SK-N-SH treated with all-trans-retinoic acid at 6 μM for 48 hours (cell line): ENCODE results near the gene UNC5C.

Source experiments
- ATAC-seq: fragments of 200-7000 bp; cut with Tn5 transposase; 3 replicates; pipeline ENCODE4 v1.9.1; 2020; ENCODE audit warnings: mild to moderate bottlenecking, moderate library complexity
- ARNTL ChIP-seq: fragments of 450-650 bp; formaldehyde crosslinking; IDR thresholded peaks from 2 replicates; pipeline ENCODE4 v1.5.0; 2020; ENCODE audit warnings: low read depth, mild to moderate bottlenecking, moderate library complexity, borderline replicate concordance
- BACH2 ChIP-seq: fragments of 250-450 bp; sonication (Bioruptor Pico); IDR thresholded peaks from 2 replicates; pipeline ENCODE4 v1.9.0; 2021; ENCODE audit warnings: mild to moderate bottlenecking, borderline replicate concordance
- CSDC2 ChIP-seq: fragments of 250-450 bp; sonication (Bioruptor Pico); IDR thresholded peaks from 2 replicates; pipeline ENCODE4 v1.5.0; 2020; ENCODE audit warnings: mild to moderate bottlenecking, moderate library complexity
- ESRRG ChIP-seq: fragments of 250-450 bp; sonication (Bioruptor Pico); IDR thresholded peaks from 2 replicates; pipeline ENCODE4 v1.6.1; 2021; ENCODE audit warnings: mild to moderate bottlenecking
- GLIS3 ChIP-seq: fragments of 250-450 bp; sonication (Bioruptor Pico); IDR thresholded peaks from 2 replicates; pipeline ENCODE4 v1.5.0; 2020; ENCODE audit warnings: mild to moderate bottlenecking, moderate library complexity
- ISL1 ChIP-seq: fragments of 250-450 bp; sonication (Bioruptor Pico); IDR thresholded peaks from 2 replicates; pipeline ENCODE4 v2.1.2; 2022; ENCODE audit warnings: mild to moderate bottlenecking, moderate library complexity
- OSR1 ChIP-seq: fragments of 250-450 bp; sonication (Bioruptor Pico); IDR thresholded peaks from 2 replicates; pipeline ENCODE4 v1.8.0; 2022; ENCODE audit warnings: moderate library complexity, mild to moderate bottlenecking, inconsistent platforms
- PPARA ChIP-seq: fragments of 250-450 bp; sonication (Bioruptor Pico); IDR thresholded peaks from 2 replicates; pipeline ENCODE4 v1.5.0; 2020; ENCODE audit warnings: mild to moderate bottlenecking, borderline replicate concordance
- RARB ChIP-seq: fragments of 250-450 bp; sonication (Bioruptor Pico); IDR thresholded peaks from 2 replicates; pipeline ENCODE4 v1.8.0; 2021; ENCODE audit warnings: mild to moderate bottlenecking, moderate library complexity
- SNAI2 ChIP-seq: fragments of 250-450 bp; sonication (Bioruptor Pico); IDR thresholded peaks from 2 replicates; pipeline ENCODE4 v1.5.0; 2020; ENCODE audit warnings: mild to moderate bottlenecking, moderate library complexity
- TCF4 ChIP-seq: fragments of 250-450 bp; sonication (Bioruptor Pico); IDR thresholded peaks from 2 replicates; pipeline ENCODE4 v1.8.0; 2021; ENCODE audit warnings: mild to moderate bottlenecking, moderate library complexity, borderline replicate concordance
- TOX ChIP-seq: fragments of 250-450 bp; sonication (Bioruptor Pico); IDR thresholded peaks from 2 replicates; pipeline ENCODE4 v1.8.0; 2021; ENCODE audit warnings: mild to moderate bottlenecking, moderate library complexity, borderline replicate concordance
- ZC3H10 ChIP-seq: fragments of 250-450 bp; sonication (Bioruptor Pico); IDR thresholded peaks from 2 replicates; pipeline ENCODE4 v1.5.1; 2021; ENCODE audit warnings: mild to moderate bottlenecking, moderate library complexity
- ZFP3 ChIP-seq: fragments of 250-450 bp; sonication (Bioruptor Pico); IDR thresholded peaks from 2 replicates; pipeline ENCODE4 v1.5.0; 2020; ENCODE audit warnings: mild to moderate bottlenecking, moderate library complexity
- ZFP30 ChIP-seq: fragments of 450-650 bp; formaldehyde crosslinking; IDR thresholded peaks from 2 replicates; pipeline ENCODE4 v1.5.0; 2022; ENCODE audit warnings: mild to moderate bottlenecking, moderate library complexity
- ZNF565 ChIP-seq: fragments of 450-650 bp; formaldehyde crosslinking; conservative IDR thresholded peaks from 2 replicates; pipeline ENCODE4 v1.5.0; 2020; ENCODE audit warnings: low read depth, mild to moderate bottlenecking, moderate library complexity
- ZNF70 ChIP-seq: fragments of 450-650 bp; formaldehyde crosslinking; IDR thresholded peaks from 2 replicates; pipeline ENCODE4 v1.5.0; 2020; ENCODE audit warnings: mild to moderate bottlenecking, moderate library complexity
- ZNF8 ChIP-seq: fragments of 450-650 bp; formaldehyde crosslinking; IDR thresholded peaks from 2 replicates; pipeline ENCODE4 v1.5.0; 2020; ENCODE audit warnings: mild to moderate bottlenecking, moderate library complexity
- TF ChIP-seq, protein P1 (sequence below): fragments of 250-450 bp; sonication (Bioruptor Pico); IDR thresholded peaks from 2 replicates; pipeline ENCODE4 v1.5.1; 2020; ENCODE audit warnings: low read depth, mild to moderate bottlenecking, moderate library complexity
- TF ChIP-seq, protein P2 (sequence below): fragments of 250-450 bp; sonication (Bioruptor Pico); IDR thresholded peaks from 2 replicates; pipeline ENCODE4 v1.5.1; 2021; ENCODE audit warnings: mild to moderate bottlenecking, moderate library complexity
- TF ChIP-seq, protein P3 (sequence below): fragments of 250-450 bp; sonication (Bioruptor Pico); IDR thresholded peaks from 2 replicates; pipeline ENCODE4 v1.8.0; 2020; ENCODE audit warnings: mild to moderate bottlenecking, moderate library complexity, borderline replicate concordance
- TF ChIP-seq, protein P4 (sequence below): fragments of 250-450 bp; sonication (Bioruptor Pico); IDR thresholded peaks from 2 replicates; pipeline ENCODE4 v1.5.0; 2020; ENCODE audit warnings: mild to moderate bottlenecking, moderate library complexity

UNC5C gene

DNA sequence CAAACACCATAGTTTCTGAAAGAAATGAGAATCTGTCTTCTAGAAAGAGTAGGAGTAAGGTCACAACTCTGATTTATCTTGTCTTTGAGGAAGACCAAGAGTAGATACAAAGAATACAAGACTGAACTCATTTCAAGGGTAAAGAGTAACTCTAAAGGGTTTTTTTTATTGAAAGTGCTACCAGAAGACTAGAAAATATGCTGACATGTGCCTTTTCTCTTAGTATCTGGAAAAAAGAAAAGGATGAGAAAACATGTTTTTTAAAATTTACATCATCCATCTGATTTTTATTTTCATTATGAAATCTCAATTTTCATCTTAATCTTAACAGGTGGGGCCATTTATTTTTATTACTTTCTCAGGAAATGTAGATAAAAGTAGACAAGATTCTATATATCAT is 43.0 kb downstream of the UNC5C start:
- no peak for ATAC-seq
- no peak for TF ChIP-seq ZFP3 (CRISPR knock-in tag)
- no peak for TF ChIP-seq PPARA (CRISPR knock-in tag)
- TF ChIP-seq, protein P1, sequence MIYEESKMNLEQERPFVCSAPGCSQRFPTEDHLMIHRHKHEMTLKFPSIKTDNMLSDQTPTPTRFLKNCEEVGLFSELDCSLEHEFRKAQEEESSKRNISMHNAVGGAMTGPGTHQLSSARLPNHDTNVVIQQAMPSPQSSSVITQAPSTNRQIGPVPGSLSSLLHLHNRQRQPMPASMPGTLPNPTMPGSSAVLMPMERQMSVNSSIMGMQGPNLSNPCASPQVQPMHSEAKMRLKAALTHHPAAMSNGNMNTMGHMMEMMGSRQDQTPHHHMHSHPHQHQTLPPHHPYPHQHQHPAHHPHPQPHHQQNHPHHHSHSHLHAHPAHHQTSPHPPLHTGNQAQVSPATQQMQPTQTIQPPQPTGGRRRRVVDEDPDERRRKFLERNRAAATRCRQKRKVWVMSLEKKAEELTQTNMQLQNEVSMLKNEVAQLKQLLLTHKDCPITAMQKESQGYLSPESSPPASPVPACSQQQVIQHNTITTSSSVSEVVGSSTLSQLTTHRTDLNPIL (CRISPR knock-in tag), result no peak
- no peak for TF ChIP-seq TCF4 (CRISPR knock-in tag)
- TF ChIP-seq, protein P2, sequence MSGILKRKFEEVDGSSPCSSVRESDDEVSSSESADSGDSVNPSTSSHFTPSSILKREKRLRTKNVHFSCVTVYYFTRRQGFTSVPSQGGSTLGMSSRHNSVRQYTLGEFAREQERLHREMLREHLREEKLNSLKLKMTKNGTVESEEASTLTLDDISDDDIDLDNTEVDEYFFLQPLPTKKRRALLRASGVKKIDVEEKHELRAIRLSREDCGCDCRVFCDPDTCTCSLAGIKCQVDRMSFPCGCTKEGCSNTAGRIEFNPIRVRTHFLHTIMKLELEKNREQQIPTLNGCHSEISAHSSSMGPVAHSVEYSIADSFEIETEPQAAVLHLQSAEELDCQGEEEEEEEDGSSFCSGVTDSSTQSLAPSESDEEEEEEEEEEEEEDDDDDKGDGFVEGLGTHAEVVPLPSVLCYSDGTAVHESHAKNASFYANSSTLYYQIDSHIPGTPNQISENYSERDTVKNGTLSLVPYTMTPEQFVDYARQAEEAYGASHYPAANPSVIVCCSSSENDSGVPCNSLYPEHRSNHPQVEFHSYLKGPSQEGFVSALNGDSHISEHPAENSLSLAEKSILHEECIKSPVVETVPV (CRISPR knock-in tag), result no peak
- no peak for TF ChIP-seq ZNF565
- no peak for TF ChIP-seq ESRRG (CRISPR knock-in tag)
- no peak for TF ChIP-seq CSDC2 (CRISPR knock-in tag)
- TF ChIP-seq ZNF70, result no peak
- TF ChIP-seq RARB (CRISPR knock-in tag), result no peak
- no peak for TF ChIP-seq ZFP30 (CRISPR knock-in tag)
- no peak for TF ChIP-seq ZNF8 (CRISPR knock-in tag)
- TF ChIP-seq BACH2, result no peak
- TF ChIP-seq, protein P3, sequence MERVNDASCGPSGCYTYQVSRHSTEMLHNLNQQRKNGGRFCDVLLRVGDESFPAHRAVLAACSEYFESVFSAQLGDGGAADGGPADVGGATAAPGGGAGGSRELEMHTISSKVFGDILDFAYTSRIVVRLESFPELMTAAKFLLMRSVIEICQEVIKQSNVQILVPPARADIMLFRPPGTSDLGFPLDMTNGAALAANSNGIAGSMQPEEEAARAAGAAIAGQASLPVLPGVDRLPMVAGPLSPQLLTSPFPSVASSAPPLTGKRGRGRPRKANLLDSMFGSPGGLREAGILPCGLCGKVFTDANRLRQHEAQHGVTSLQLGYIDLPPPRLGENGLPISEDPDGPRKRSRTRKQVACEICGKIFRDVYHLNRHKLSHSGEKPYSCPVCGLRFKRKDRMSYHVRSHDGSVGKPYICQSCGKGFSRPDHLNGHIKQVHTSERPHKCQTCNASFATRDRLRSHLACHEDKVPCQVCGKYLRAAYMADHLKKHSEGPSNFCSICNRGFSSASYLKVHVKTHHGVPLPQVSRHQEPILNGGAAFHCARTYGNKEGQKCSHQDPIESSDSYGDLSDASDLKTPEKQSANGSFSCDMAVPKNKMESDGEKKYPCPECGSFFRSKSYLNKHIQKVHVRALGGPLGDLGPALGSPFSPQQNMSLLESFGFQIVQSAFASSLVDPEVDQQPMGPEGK (CRISPR knock-in tag), result no peak
- no peak for TF ChIP-seq ISL1 (CRISPR knock-in tag)
- no peak for TF ChIP-seq OSR1 (CRISPR knock-in tag)
- TF ChIP-seq, protein P4, sequence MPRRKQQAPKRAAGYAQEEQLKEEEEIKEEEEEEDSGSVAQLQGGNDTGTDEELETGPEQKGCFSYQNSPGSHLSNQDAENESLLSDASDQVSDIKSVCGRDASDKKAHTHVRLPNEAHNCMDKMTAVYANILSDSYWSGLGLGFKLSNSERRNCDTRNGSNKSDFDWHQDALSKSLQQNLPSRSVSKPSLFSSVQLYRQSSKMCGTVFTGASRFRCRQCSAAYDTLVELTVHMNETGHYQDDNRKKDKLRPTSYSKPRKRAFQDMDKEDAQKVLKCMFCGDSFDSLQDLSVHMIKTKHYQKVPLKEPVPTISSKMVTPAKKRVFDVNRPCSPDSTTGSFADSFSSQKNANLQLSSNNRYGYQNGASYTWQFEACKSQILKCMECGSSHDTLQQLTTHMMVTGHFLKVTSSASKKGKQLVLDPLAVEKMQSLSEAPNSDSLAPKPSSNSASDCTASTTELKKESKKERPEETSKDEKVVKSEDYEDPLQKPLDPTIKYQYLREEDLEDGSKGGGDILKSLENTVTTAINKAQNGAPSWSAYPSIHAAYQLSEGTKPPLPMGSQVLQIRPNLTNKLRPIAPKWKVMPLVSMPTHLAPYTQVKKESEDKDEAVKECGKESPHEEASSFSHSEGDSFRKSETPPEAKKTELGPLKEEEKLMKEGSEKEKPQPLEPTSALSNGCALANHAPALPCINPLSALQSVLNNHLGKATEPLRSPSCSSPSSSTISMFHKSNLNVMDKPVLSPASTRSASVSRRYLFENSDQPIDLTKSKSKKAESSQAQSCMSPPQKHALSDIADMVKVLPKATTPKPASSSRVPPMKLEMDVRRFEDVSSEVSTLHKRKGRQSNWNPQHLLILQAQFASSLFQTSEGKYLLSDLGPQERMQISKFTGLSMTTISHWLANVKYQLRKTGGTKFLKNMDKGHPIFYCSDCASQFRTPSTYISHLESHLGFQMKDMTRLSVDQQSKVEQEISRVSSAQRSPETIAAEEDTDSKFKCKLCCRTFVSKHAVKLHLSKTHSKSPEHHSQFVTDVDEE (CRISPR knock-in tag), result no peak
- TF ChIP-seq ZC3H10 (CRISPR knock-in tag), result no peak
- TF ChIP-seq GLIS3 (CRISPR knock-in tag), result no peak
- no peak for TF ChIP-seq TOX (CRISPR knock-in tag)
- TF ChIP-seq, all 23 proteins: peak for 0

DNA sequence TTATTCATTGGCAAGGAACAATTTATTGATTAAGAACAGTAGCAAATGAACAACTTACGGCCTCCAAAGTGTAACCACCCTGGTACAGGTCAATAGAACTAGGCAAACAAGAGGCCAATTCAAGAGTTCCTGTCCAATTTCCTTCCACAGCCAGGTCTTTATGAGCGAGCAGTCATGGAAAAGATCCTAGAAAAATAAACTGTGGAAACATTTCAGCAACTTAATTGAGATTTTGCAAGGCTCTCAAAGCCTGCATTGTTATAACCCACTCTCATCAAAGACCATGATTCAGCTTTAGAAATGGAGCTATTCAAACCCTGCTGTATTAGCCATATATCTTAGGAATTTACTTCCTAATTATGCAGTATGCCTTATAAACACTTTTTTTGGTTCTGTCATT is 43.6 kb downstream of the UNC5C start:
- TF ChIP-seq ZNF565 (no peak), CSDC2 (CRISPR knock-in tag) (no peak), ZFP3 (CRISPR knock-in tag) (no peak), ISL1 (CRISPR knock-in tag) (peak; percentile 64), ZC3H10 (CRISPR knock-in tag) (no peak), ESRRG (CRISPR knock-in tag) (no peak), ZNF8 (CRISPR knock-in tag) (no peak), ZFP30 (CRISPR knock-in tag) (no peak), RARB (CRISPR knock-in tag) (no peak), GLIS3 (CRISPR knock-in tag) (no peak)
- TF ChIP-seq, protein P1 (CRISPR knock-in tag), result peak; percentile 8; the same call in 1 of the 2 replicates
- ATAC-seq, result no peak

DNA sequence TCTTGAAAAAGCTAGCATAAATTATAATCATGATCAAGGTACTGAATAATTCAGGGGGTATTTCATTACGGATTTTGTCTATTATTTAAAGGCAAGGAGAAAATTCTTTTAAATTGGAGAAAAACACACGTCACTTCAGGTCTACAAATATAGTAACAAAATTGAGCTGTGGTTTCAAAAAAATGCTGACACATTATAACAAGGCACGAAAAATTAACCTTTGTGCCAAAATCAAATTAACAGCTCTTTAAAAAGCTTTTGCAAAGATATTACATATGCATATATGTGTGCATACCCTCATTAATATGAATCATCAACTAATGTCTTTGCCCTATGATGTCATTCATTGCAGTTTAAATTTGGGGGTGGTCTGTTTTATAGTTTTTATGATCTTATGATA is 44.3 kb downstream of the UNC5C start:
- no peak for TF ChIP-seq SNAI2 (CRISPR knock-in tag)
- TF ChIP-seq BACH2, result no peak
- no peak for ATAC-seq

DNA sequence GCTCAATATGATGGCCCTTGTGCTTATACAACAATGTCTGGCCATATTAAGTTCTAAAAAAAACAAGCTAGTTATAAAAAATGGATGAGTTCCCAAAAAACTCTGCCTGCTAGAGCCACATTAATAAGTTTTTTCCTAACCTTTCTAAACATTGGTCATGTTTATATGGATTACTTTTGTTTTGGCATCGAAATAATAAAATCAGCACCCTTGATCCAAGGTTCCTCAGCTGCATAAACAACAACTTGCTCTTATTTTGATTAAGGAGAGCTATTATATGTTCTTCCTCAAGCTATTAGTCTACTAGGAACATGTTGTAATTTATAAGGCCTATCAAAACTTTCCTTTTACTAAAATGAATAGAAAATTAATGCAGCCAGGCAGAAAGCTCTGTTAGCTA is 48.4 kb downstream of the UNC5C start:
- no peak for ATAC-seq
- TF ChIP-seq ISL1 (CRISPR knock-in tag) (no peak), ARNTL (CRISPR knock-in tag) (no peak), SNAI2 (CRISPR knock-in tag) (no peak), ZFP3 (CRISPR knock-in tag) (no peak), CSDC2 (CRISPR knock-in tag) (no peak), ZNF70 (no peak), GLIS3 (CRISPR knock-in tag) (no peak)
- TF ChIP-seq, protein P2 (CRISPR knock-in tag), result no peak
- TF ChIP-seq, protein P3 (CRISPR knock-in tag), result no peak
